Smooth muscle cell (in vitro differentiated cells): Measurements from ENCODE around the gene WDPCP. TPM values are rescaled to one million over a fixed set of nuclear protein-coding genes. Genes with fewer than 3 reads are reported as not detected.

Experiments used
- DNase-seq: peaks from one replicate; lab custom pipeline; 2025; ENCODE audit not compliant: unreplicated experiment; lab: John Stamatoyannopoulos, UW
- H2AFZ ChIP-seq: fragments of 200-600 bp; sonication (generic); 2 replicates; pipeline ENCODE4 v1.6.0; 2016; ENCODE audit warnings: antibody characterized with exemption, low read depth, mild to moderate bottlenecking
- H3F3A ChIP-seq: fragments of 200-600 bp; sonication (generic); 2 replicates; pipeline ENCODE4 v1.6.0; 2017; ENCODE audit warnings: antibody characterized with exemption, low read depth
- H3K27ac ChIP-seq: fragments of 200-600 bp; sonication (generic); 2 replicates; pipeline ENCODE4 v1.5.1; 2016; ENCODE audit warnings: low read depth, mild to moderate bottlenecking
- H3K27me3 ChIP-seq: fragments of 200-600 bp; sonication (generic); 2 replicates; pipeline ENCODE4 v1.6.1; 2016; ENCODE audit warnings: low read depth, mild to moderate bottlenecking
- H3K36me3 ChIP-seq: fragments of 200-600 bp; sonication (generic); 2 replicates; pipeline ENCODE4 v1.5.1; 2016; ENCODE audit warnings: low read depth
- H3K4me1 ChIP-seq: fragments of 200-600 bp; sonication (generic); 2 replicates; pipeline ENCODE4 v1.5.1; 2016; ENCODE audit warnings: low read depth
- H3K4me2 ChIP-seq: fragments of 200-600 bp; sonication (generic); 2 replicates; pipeline ENCODE4 v1.6.0; 2016; ENCODE audit warnings: mild to moderate bottlenecking
- H3K4me3 ChIP-seq: fragments of 200-600 bp; sonication (generic); 2 replicates; pipeline ENCODE4 v1.5.1; 2016; ENCODE audit warnings: mild to moderate bottlenecking
- H3K79me2 ChIP-seq: fragments of 200-600 bp; sonication (generic); 2 replicates; pipeline ENCODE4 v1.6.0; 2016; ENCODE audit warnings: low read depth, mild to moderate bottlenecking
- H3K9ac ChIP-seq: fragments of 200-600 bp; sonication (generic); 2 replicates; pipeline ENCODE4 v1.6.0; 2016; ENCODE audit warnings: low read depth
- H3K9me3 ChIP-seq: fragments of 200-600 bp; sonication (generic); replicated peaks from 2 replicates; pipeline ENCODE4 v1.5.1; 2016; ENCODE audit warnings: low read depth
- H4K20me1 ChIP-seq: fragments of 200-600 bp; sonication (generic); 2 replicates; pipeline ENCODE4 v1.6.0; 2016; ENCODE audit warnings: low read depth
- CTCF ChIP-seq: fragments of 200-600 bp; sonication (generic); IDR thresholded peaks from 2 replicates; pipeline ENCODE4 v1.5.1; 2017; ENCODE audit warnings: borderline replicate concordance, mild to moderate bottlenecking, antibody characterized with exemption; ENCODE audit not compliant: insufficient read depth, poor library complexity, severe bottlenecking
- WGBS: methylation state at CpG from one replicate; pipeline ENCODE4 v1.1.7; 2016; ENCODE audit warnings: low lambda C conversion rate; 5-methylcytosine and 5-hydroxymethylcytosine counted together
- polyA plus RNA-seq: library from polyadenylated mRNA; unstranded; fragments of >200 nt; fragmentation: Nextera tagmentation; extraction: Ambion mirVana; gene quantifications from 2 replicates; pipeline ENCODE4 v1.2.1, GENCODE V29; 2016
- total RNA-seq: library from RNA; depleted of rRNA; stranded (reverse); fragments of >200 nt; gene quantifications from 2 replicates; pipeline ENCODE4 v1.2.3, GENCODE V29; 2014

WDPCP gene
- total and polyA plus RNA-seq, 2 experiments from 2014 or later: 7.5 to 8.1 TPM

- Histone ChIP-seq H3K4me2 (no peak overlapping the region), H3K4me3 (no peak overlapping the region), H3K4me1 (no peaks in the 10 kb centered on the region), H3K79me2 (no peaks in the 10 kb centered on the region), H3K9me3 (no peaks in the 10 kb centered on the region), H3K27me3 (no peaks in the 10 kb centered on the region), H2AFZ (no peak overlapping the region), H3K27ac (no peak overlapping the region), H4K20me1 (no peaks in the 10 kb centered on the region), H3K9ac (no peak overlapping the region), H3K36me3 (peaks cover 35% of the 10 kb centered on the region), H3F3A (peaks cover 16% of the 10 kb centered on the region)
- no peak for TF ChIP-seq CTCF
- no peak for DNase-seq
- WGBS: 85% methylated on average over 4 of the region's 4 CpGs
These were observed 16.4 kb upstream of the WDPCP start for GRCh38 chr2:63604666-63605065.

GRCh38 chr2:63600881-63601460 is 12.7 kb upstream of the WDPCP start:
- H3K79me2 ChIP-seq: peaks cover 15% of the 10 kb centered on the region
- H3K27me3 ChIP-seq: no peaks in the 10 kb centered on the region
- no peaks in the 10 kb centered on the region for H3K4me1 ChIP-seq
- DNase-seq: no peak
- WGBS: 74% methylated on average over 1 of the region's 1 CpG
- TF ChIP-seq CTCF: no peak
- H3F3A ChIP-seq: peaks cover 3% of the 10 kb centered on the region
- H3K9me3 ChIP-seq: no peaks in the 10 kb centered on the region
- H3K4me3 ChIP-seq: no peak overlapping the region
- no peak overlapping the region for H3K9ac ChIP-seq
- H3K4me2 ChIP-seq: no peak overlapping the region
- no peak overlapping the region for H2AFZ ChIP-seq
- peaks cover 25% of the 10 kb centered on the region for H3K36me3 ChIP-seq
- peak overlapping the region; percentile 21 for H3K27ac ChIP-seq
- peaks cover 15% of the 10 kb centered on the region for H4K20me1 ChIP-seq

GRCh38 chr2:63598981-63599380 is 10.7 kb upstream of the WDPCP start:
- Histone ChIP-seq H3F3A (no peaks in the 10 kb centered on the region), H3K36me3 (peaks cover 18% of the 10 kb centered on the region), H3K9ac (no peak overlapping the region), H3K27me3 (no peaks in the 10 kb centered on the region), H2AFZ (no peak overlapping the region), H3K4me3 (no peak overlapping the region), H3K79me2 (peaks cover 32% of the 10 kb centered on the region), H3K9me3 (no peaks in the 10 kb centered on the region), H3K27ac (no peak overlapping the region), H3K4me1 (no peaks in the 10 kb centered on the region), H3K4me2 (no peak overlapping the region), H4K20me1 (peaks cover 29% of the 10 kb centered on the region)
- no peak for DNase-seq
- 89% methylated on average over 2 of the region's 2 CpGs for WGBS
- no peak for TF ChIP-seq CTCF

GRCh38 chr2:63596401-63596883 is 8.2 kb upstream of the WDPCP start:
- Histone ChIP-seq H3K9ac (no peak overlapping the region), H3K36me3 (peaks cover 13% of the 10 kb centered on the region), H3K4me2 (no peak overlapping the region), H3K79me2 (peaks cover 57% of the 10 kb centered on the region), H3K4me1 (peaks cover 3% of the 10 kb centered on the region), H2AFZ (no peak overlapping the region), H3K9me3 (no peaks in the 10 kb centered on the region), H3K27ac (no peak overlapping the region), H3K27me3 (no peaks in the 10 kb centered on the region), H3K4me3 (no peak overlapping the region), H3F3A (no peaks in the 10 kb centered on the region), H4K20me1 (peaks cover 47% of the 10 kb centered on the region)
- TF ChIP-seq CTCF: no peak
- WGBS: 97% methylated on average over 2 of the region's 2 CpGs
- no peak for DNase-seq
